ENCODE results near the gene PLK3. TPM values are rescaled to one million over a fixed set of nuclear protein-coding genes. Genes with fewer than 3 reads are reported as not detected.

PLK3 gene
- total and polyA plus RNA-seq, 9 of the 15 experiments (the other 6 are each of a cell fraction or from before 2014, with no cell fraction given) = 0.52 to 22.7 (median 11.0) TPM

GRCh38 chr1:44784094-44785028, 15.8 kb upstream of the PLK3 start (continued):
- TF ChIP-seq TFE3 (CRISPR knock-in tag; IDR thresholded peaks at IDR 0.05) (no peak), NUFIP1 (IDR thresholded peaks at IDR 0.05; ENCODE audit: partially characterized antibody) (no peak), EP400 (IDR thresholded peaks at IDR 0.05) (no peak), CTCF (IDR thresholded peaks at IDR 0.05 in 2 of 3, conservative IDR thresholded peaks at IDR 0.05 in 1 of 3; ENCODE audit: insufficient read depth in 2 of 3, low read depth in 1 of 3, low read length in 3 of 3) (0 out of 6 replicates have a peak, but pooled peaks of 2 of the 3 experiments have one; percentile 1 to 21), ETV6 (IDR thresholded peaks at IDR 0.05; ENCODE audit: borderline replicate concordance in 1 of 2, low read depth in 2 of 2, low read length in 1 of 2) (no peak), ETV6 (CRISPR knock-in tag; IDR thresholded peaks at IDR 0.05; ENCODE audit: borderline replicate concordance) (no peak), FOXJ2 (tag; IDR thresholded peaks at IDR 0.05) (no peak), SPI1 (IDR thresholded peaks at IDR 0.05; ENCODE audit: borderline replicate concordance, low read depth, low read length) (no peak), CXXC5 (CRISPR knock-in tag; IDR thresholded peaks at IDR 0.05) (no peak), IRF9 (tag; IDR thresholded peaks at IDR 0.05) (no peak), BCL6 (CRISPR knock-in tag; IDR thresholded peaks at IDR 0.05) (no peak), POLR2G (IDR thresholded peaks at IDR 0.05; ENCODE audit: low read depth, low read length) (peak; percentile 35; the same call in 1 of the 2 replicates), ZBTB11 (CRISPR knock-in tag; IDR thresholded peaks at IDR 0.05) (no peak), EWSR1 (IDR thresholded peaks at IDR 0.05; ENCODE audit: borderline replicate concordance, low read depth, partially characterized antibody) (no peak), FOXP4 (CRISPR knock-in tag; IDR thresholded peaks at IDR 0.05; ENCODE audit: borderline replicate concordance) (no peak)
